Panc1 (cell line): ENCODE results near the gene ATE1. TPM values are rescaled to one million over a fixed set of nuclear protein-coding genes. Genes with fewer than 3 reads are reported as not detected.

Experiments used
- ATAC-seq: fragments of 200-7000 bp; cut with Tn5 transposase; 2 replicates; pipeline ENCODE4 v1.9.1; 2020; ENCODE audit warnings: mild to moderate bottlenecking, moderate library complexity
- BruUV-seq: library from RNA; stranded (reverse); fragments of 400-500 nt; replicated peaks from 2 replicates; lab custom pipeline; 2021; lab: Mats Ljungman, UMichigan
- CTCF ChIA-PET: fragments of 300-600 bp; sonication (Branson Sonifier 250); formaldehyde crosslinking; loops from one replicate; lab custom pipeline; 2022; ENCODE audit warnings: antibody characterized with exemption; lab: Charles Lee
- POLR2A ChIA-PET: fragments of 300-600 bp; sonication (Branson Sonifier 250); formaldehyde crosslinking; loops from one replicate; lab custom pipeline; 2022; ENCODE audit warnings: antibody characterized with exemption; lab: Charles Lee
- DNase-seq: peaks from one replicate; pipeline ENCODE4 v3.0.0-alpha.2; 2010; ENCODE audit warnings: low read depth, low spot score
- H3K27ac ChIP-seq: 2 replicates; pipeline ENCODE4 v1.5.1; 2011; ENCODE audit warnings: mild to moderate bottlenecking, low read length, inconsistent platforms
- H3K27me3 ChIP-seq: fragments of 200-500 bp; sonication (Bioruptor generic); 2 replicates; pipeline ENCODE4 v1.6.0; 2014; ENCODE audit warnings: low read length, inconsistent platforms; ENCODE audit not compliant: control insufficient read depth, insufficient read depth
- H3K36me3 ChIP-seq: fragments of 200-500 bp; sonication (Bioruptor generic); 2 replicates; pipeline ENCODE4 v1.5.1; 2014; ENCODE audit warnings: inconsistent platforms, mild to moderate bottlenecking, low read length, moderate library complexity; ENCODE audit not compliant: control insufficient read depth, insufficient read depth
- H3K4me1 ChIP-seq: 2 replicates; pipeline ENCODE4 v1.5.1; 2011; ENCODE audit warnings: inconsistent platforms, mild to moderate bottlenecking, low read length, moderate library complexity; ENCODE audit not compliant: control insufficient read depth, insufficient read depth
- H3K4me3 ChIP-seq, 2 experiments: 2 replicates each; pipeline ENCODE4 v1.5.1; 2011 to 2012; ENCODE audit warnings: low read depth in 2 of 2, low read length in 2 of 2, mild to moderate bottlenecking in 2 of 2, inconsistent platforms in 1 of 2, moderate library complexity in 1 of 2
- H3K9me3 ChIP-seq: fragments of 200-500 bp; sonication (Bioruptor generic); 2 replicates; pipeline ENCODE4 v1.5.1; 2014; ENCODE audit warnings: low read depth, mild to moderate bottlenecking, inconsistent platforms, low read length, moderate library complexity; ENCODE audit not compliant: control insufficient read depth, insufficient read depth
- POLR2AphosphoS5 ChIP-seq: IDR thresholded peaks from 2 replicates; pipeline ENCODE4 v1.6.1; 2012; ENCODE audit warnings: mild to moderate bottlenecking, low read depth, low read length, moderate library complexity
- REST ChIP-seq, 2 experiments: IDR thresholded peaks; 2 replicates each; pipeline ENCODE4 v1.6.1; 2011 to 2012; ENCODE audit warnings: low read depth in 2 of 2, control low read depth in 1 of 2, low read length in 1 of 2, mild to moderate bottlenecking in 1 of 2, moderate library complexity in 1 of 2; ENCODE audit not compliant: insufficient read depth in 1 of 2
- SIN3A ChIP-seq: IDR thresholded peaks from 2 replicates; pipeline ENCODE4 v1.6.1; 2012; ENCODE audit warnings: low read depth, mild to moderate bottlenecking, low read length, moderate library complexity, borderline replicate concordance; ENCODE audit not compliant: insufficient read depth
- TCF7L2 ChIP-seq: IDR thresholded peaks from 2 replicates; pipeline ENCODE4 v1.6.1; 2011; ENCODE audit warnings: mild to moderate bottlenecking, low read depth, low read length, inconsistent platforms
- in situ Hi-C: cut with HindIII; loops from 2 replicates; pipeline ENCODE4 v1.10.0; 2016; ENCODE audit warnings: low sequenced_read_pairs, low pct_unique_long_range_greater_than_20kb
- intact Hi-C: fragments of 100-400 bp; cut with micrococcal nuclease; formaldehyde crosslinking; loops from one replicate; pipeline ENCODE4 v1.10.0; 2022; ENCODE audit not compliant: unreplicated experiment
- total RNA-seq: library from RNA; stranded (reverse); gene quantifications from one replicate; pipeline ENCODE4 v1.2.1, GENCODE V29; 2021; ENCODE audit not compliant: unreplicated experiment
- TF ChIP-seq, protein P1 (sequence below): fragments of 450-650 bp; IDR thresholded peaks from 2 replicates; pipeline ENCODE4 v1.5.1; 2017; ENCODE audit warnings: mild to moderate bottlenecking

ATE1 gene
- total RNA-seq, 1 experiment from 2014 or later, result 45.5 TPM

GRCh38 chr10:121698902-121699301 is 228.9 kb downstream of the ATE1 start:
- no peaks in the 10 kb centered on the region for H3K9me3 ChIP-seq
- no peak overlapping the region for H3K4me3 ChIP-seq
- POLR2A ChIA-PET, result no interaction called here
- in situ Hi-C loops (no loop called here), intact Hi-C loops (no loop called here)
- H3K27me3 ChIP-seq, result peaks cover 15% of the 10 kb centered on the region
- no peaks in the 10 kb centered on the region for H3K4me1 ChIP-seq
- ATAC-seq, result no peak
- no TSS peak for BruUV-seq
- no peaks in the 10 kb centered on the region for H3K36me3 ChIP-seq
- CTCF ChIA-PET, result interaction anchor here (0.8 kb wide), 1 partner anchor 26 kb away, joined by 3 read pairs; no protein-coding TSS in a partner anchor
- TF ChIP-seq, protein P1, sequence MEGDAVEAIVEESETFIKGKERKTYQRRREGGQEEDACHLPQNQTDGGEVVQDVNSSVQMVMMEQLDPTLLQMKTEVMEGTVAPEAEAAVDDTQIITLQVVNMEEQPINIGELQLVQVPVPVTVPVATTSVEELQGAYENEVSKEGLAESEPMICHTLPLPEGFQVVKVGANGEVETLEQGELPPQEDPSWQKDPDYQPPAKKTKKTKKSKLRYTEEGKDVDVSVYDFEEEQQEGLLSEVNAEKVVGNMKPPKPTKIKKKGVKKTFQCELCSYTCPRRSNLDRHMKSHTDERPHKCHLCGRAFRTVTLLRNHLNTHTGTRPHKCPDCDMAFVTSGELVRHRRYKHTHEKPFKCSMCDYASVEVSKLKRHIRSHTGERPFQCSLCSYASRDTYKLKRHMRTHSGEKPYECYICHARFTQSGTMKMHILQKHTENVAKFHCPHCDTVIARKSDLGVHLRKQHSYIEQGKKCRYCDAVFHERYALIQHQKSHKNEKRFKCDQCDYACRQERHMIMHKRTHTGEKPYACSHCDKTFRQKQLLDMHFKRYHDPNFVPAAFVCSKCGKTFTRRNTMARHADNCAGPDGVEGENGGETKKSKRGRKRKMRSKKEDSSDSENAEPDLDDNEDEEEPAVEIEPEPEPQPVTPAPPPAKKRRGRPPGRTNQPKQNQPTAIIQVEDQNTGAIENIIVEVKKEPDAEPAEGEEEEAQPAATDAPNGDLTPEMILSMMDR, result no peak
- TF ChIP-seq SIN3A (no peak), REST (IDR thresholded peaks at IDR 0.05; ENCODE audit: insufficient read depth in 1 of 2, low read depth in 2 of 2, low read length in 1 of 2) (no peak), TCF7L2 (no peak), POLR2AphosphoS5 (no peak)
- no peak for DNase-seq
- H3K27ac ChIP-seq, result no peak overlapping the region

DNA sequence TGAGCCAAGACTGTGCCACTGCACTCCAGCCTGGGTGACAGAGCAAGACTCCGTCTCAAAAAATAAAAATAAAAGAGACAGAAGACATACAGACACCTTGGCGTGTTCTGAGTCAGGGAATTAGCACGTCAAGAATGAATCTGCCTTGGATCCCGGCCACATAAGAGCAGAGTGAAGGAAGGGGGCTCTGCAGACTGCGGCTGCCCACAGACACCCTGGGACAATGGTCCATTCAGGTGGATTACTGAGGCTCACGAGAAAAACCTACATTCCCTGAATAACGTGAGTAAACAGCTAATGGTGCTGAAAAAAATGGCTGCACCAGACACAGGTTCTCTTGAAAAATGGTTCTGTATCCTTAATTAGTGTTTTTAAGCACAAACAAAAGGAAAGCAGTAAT is 229.5 kb downstream of the ATE1 start:
- no peaks in the 10 kb centered on the region for H3K4me1 ChIP-seq
- TF ChIP-seq REST (IDR thresholded peaks at IDR 0.05; ENCODE audit: insufficient read depth in 1 of 2, low read depth in 2 of 2, low read length in 1 of 2), result no peak
- TF ChIP-seq TCF7L2, result no peak
- TF ChIP-seq POLR2AphosphoS5, result no peak
- TF ChIP-seq SIN3A, result no peak
- TF ChIP-seq, protein P1, result no peak
- DNase-seq (no peak), ATAC-seq (no peak)
- no peaks in the 10 kb centered on the region for H3K36me3 ChIP-seq
- ChIA-PET CTCF (interaction anchor here (0.8 kb wide), 1 partner anchor 25 kb away, joined by 3 read pairs; no protein-coding TSS in a partner anchor), POLR2A (no interaction called here)
- BruUV-seq, result no TSS peak
- in situ Hi-C loops (no loop called here), intact Hi-C loops (no loop called here)
- no peak overlapping the region for H3K4me3 ChIP-seq
- no peak overlapping the region for H3K27ac ChIP-seq
- no peaks in the 10 kb centered on the region for H3K9me3 ChIP-seq
- peaks cover 16% of the 10 kb centered on the region for H3K27me3 ChIP-seq
